Raji (cell line): ENCODE data around the gene ZNF346.

ENCODE experiments used
- POLR2A ChIP-seq: IDR thresholded peaks from 2 replicates; pipeline ENCODE4 v1.6.1; 2011; ENCODE audit warnings: low read depth, low read length, control low read depth; ENCODE audit not compliant: insufficient read depth

Gene ZNF346

GRCh38 chr5:177022386-177023302 lies at the start of gene ZNF346:
TSS of gene ZNF346 (plus strand) at chr5:177022696. CDS start at chr5:177022739, 43 bp downstream.
- peak; percentile 89 for TF ChIP-seq POLR2A

GRCh38 chr5:176979669-176980068 lies 42.8 kb upstream of the ZNF346 start:
- TF ChIP-seq POLR2A, result no peak

GRCh38 chr5:176980818-176981217 lies 41.7 kb upstream of the ZNF346 start:
- TF ChIP-seq POLR2A, result no peak

- no peak for TF ChIP-seq POLR2A
Observed at GRCh38 chr5:176985516-176985915, 37.0 kb upstream of the ZNF346 start.

GRCh38 chr5:176986280-176986679 lies 36.2 kb upstream of the ZNF346 start:
- no peak for TF ChIP-seq POLR2A

GRCh38 chr5:176987583-176987982 lies 34.9 kb upstream of the ZNF346 start:
- no peak for TF ChIP-seq POLR2A

GRCh38 chr5:176994460-176995121 lies 27.9 kb upstream of the ZNF346 start:
- no peak for TF ChIP-seq POLR2A

GRCh38 chr5:176995122-176995490 lies 27.4 kb upstream of the ZNF346 start:
- TF ChIP-seq POLR2A, result no peak

- TF ChIP-seq POLR2A, result no peak
Observed at GRCh38 chr5:176995896-176996767, 26.4 kb upstream of the ZNF346 start.

GRCh38 chr5:176996780-176997179 lies 25.7 kb upstream of the ZNF346 start:
- no peak for TF ChIP-seq POLR2A

GRCh38 chr5:176998828-176999227 lies 23.7 kb upstream of the ZNF346 start:
- TF ChIP-seq POLR2A, result no peak

- no peak for TF ChIP-seq POLR2A
Observed at GRCh38 chr5:177003649-177004048, 18.8 kb upstream of the ZNF346 start.

- TF ChIP-seq POLR2A, result no peak
Observed at GRCh38 chr5:177004961-177005360, 17.5 kb upstream of the ZNF346 start.

GRCh38 chr5:177005619-177006264 lies 16.8 kb upstream of the ZNF346 start:
- no peak for TF ChIP-seq POLR2A
